K562 (cell line): Measurements from ENCODE around the gene PNMT. TPM values are rescaled to one million over a fixed set of nuclear protein-coding genes. Genes with fewer than 3 reads are reported as not detected.

Source experiments
- CEBPG ChIP-seq, 3 experiments: fragments of 200-800 bp in 1 of 3; sonication (Bioruptor generic) in 1 of 3; sonication (generic) in 1 of 3; formaldehyde crosslinking in 1 of 3; IDR thresholded peaks in 2 of 3; conservative IDR thresholded peaks in 1 of 3; 2 replicates each; pipeline versions ENCODE4 v1.6.1 to v1.8.0; 2016 to 2022; ENCODE audit warnings: missing compliant biosample characterization in 2 of 3, missing genetic modification characterization in 2 of 3, mild to moderate bottlenecking in 1 of 3, missing genetic modification reagents in 1 of 3
- E4F1 ChIP-seq: fragments of 250-450 bp; sonication (Bioruptor Pico); IDR thresholded peaks from 2 replicates; pipeline ENCODE4 v1.5.0; 2021; ENCODE audit warnings: mild to moderate bottlenecking, borderline replicate concordance
- FOXM1 ChIP-seq, 2 experiments: fragments of 450-650 bp in 1 of 2; sonication (generic) in 1 of 2; formaldehyde crosslinking in 1 of 2; IDR thresholded peaks; 2 replicates each; pipeline versions ENCODE4 v1.6.1 to v1.9.0; 2017 to 2022; ENCODE audit warnings: low read depth in 2 of 2, mild to moderate bottlenecking in 2 of 2, missing genetic modification reagents in 1 of 2, moderate library complexity in 1 of 2
- HDAC1 ChIP-seq, 2 experiments: fragments of 450-650 bp; IDR thresholded peaks; 2 replicates each; pipeline ENCODE4 v1.6.1; 2016 to 2017; ENCODE audit warnings: inconsistent platforms in 1 of 2, mild to moderate bottlenecking in 1 of 2, moderate library complexity in 1 of 2
- HDAC3 ChIP-seq: fragments of 450-650 bp; IDR thresholded peaks from 2 replicates; pipeline ENCODE4 v1.6.1; 2018; ENCODE audit warnings: borderline replicate concordance, mild to moderate bottlenecking, moderate library complexity; ENCODE audit not compliant: partially characterized antibody
- HDGF ChIP-seq: fragments of 450-650 bp; IDR thresholded peaks from 2 replicates; pipeline ENCODE4 v1.6.1; 2016
- HOMEZ ChIP-seq: fragments of 250-450 bp; sonication (Bioruptor Pico); IDR thresholded peaks from 2 replicates; pipeline ENCODE4 v1.4.0; 2020; ENCODE audit warnings: mild to moderate bottlenecking, moderate library complexity
- KLF16 ChIP-seq: IDR thresholded peaks from 2 replicates; pipeline ENCODE4 v1.6.1; 2016; ENCODE audit warnings: antibody characterized with exemption
- MAFK ChIP-seq: IDR thresholded peaks from 2 replicates; pipeline ENCODE4 v1.6.1; 2011; ENCODE audit warnings: low read length, improper control_type of control experiment
- MEF2D ChIP-seq: conservative IDR thresholded peaks from 2 replicates; pipeline ENCODE4 v1.6.1; 2016; ENCODE audit warnings: low read depth, missing genetic modification characterization, missing compliant biosample characterization
- NBN ChIP-seq: fragments of 450-650 bp; IDR thresholded peaks from 2 replicates; pipeline ENCODE4 v1.6.1; 2016; ENCODE audit warnings: low read depth, mild to moderate bottlenecking
- NCOA2 ChIP-seq, 2 experiments: fragments of 450-650 bp; IDR thresholded peaks; 2 replicates each; pipeline ENCODE4 v1.6.1; 2018; ENCODE audit warnings: mild to moderate bottlenecking in 2 of 2, moderate library complexity in 1 of 2; ENCODE audit not compliant: partially characterized antibody in 2 of 2
- NCOA6 ChIP-seq: fragments of 450-650 bp; IDR thresholded peaks from 2 replicates; pipeline ENCODE4 v1.6.1; 2017; ENCODE audit warnings: mild to moderate bottlenecking
- POLR2AphosphoS2 ChIP-seq: IDR thresholded peaks from 2 replicates; pipeline ENCODE4 v1.6.1; 2012; ENCODE audit warnings: low read length, improper control_type of control experiment
- PTBP1 ChIP-seq: fragments of 200-400 bp; formaldehyde crosslinking; IDR thresholded peaks from 2 replicates; pipeline ENCODE4 v1.6.1; 2017; ENCODE audit warnings: low read depth, low read length
- SIN3B ChIP-seq: fragments of 450-650 bp; IDR thresholded peaks from 2 replicates; pipeline ENCODE4 v1.6.1; 2017; ENCODE audit warnings: low read depth, mild to moderate bottlenecking, moderate library complexity
- SNIP1 ChIP-seq: fragments of 450-650 bp; IDR thresholded peaks from 2 replicates; pipeline ENCODE4 v1.7.1; 2017; ENCODE audit warnings: low read depth, mild to moderate bottlenecking
- TFE3 ChIP-seq: fragments of 450-650 bp; formaldehyde crosslinking; IDR thresholded peaks from 2 replicates; pipeline ENCODE4 v1.4.0; 2020; ENCODE audit warnings: mild to moderate bottlenecking, mixed read lengths
- ZNF764 ChIP-seq: fragments of 250-450 bp; sonication (Bioruptor Pico); IDR thresholded peaks from 2 replicates; pipeline ENCODE4 v1.4.0; 2020; ENCODE audit warnings: low read depth, mild to moderate bottlenecking, moderate library complexity
- ZSCAN32 ChIP-seq: fragments of 450-650 bp; formaldehyde crosslinking; IDR thresholded peaks from 2 replicates; pipeline ENCODE4 v1.4.0; 2020; ENCODE audit warnings: mild to moderate bottlenecking, moderate library complexity
- ZZZ3 ChIP-seq: fragments of 450-650 bp; IDR thresholded peaks from 2 replicates; pipeline ENCODE4 v1.6.1; 2016; ENCODE audit warnings: antibody characterized with exemption, mild to moderate bottlenecking, moderate library complexity
- polyA plus RNA-seq, 8 experiments: library from polyadenylated mRNA; depleted of rRNA in 4 of 8; stranded (reverse) in 5 of 8; unstranded in 3 of 8; fragments of >200 nt; fragmentation: Nextera tagmentation in 2 of 8; fragmentation: Illumina TruSeq in 1 of 8; extraction: Ambion mirVana in 2 of 8; extraction: Trizol in 1 of 8; gene quantifications; 2 replicates each; pipeline versions ENCODE4 v1.2.1 to v1.2.3, GENCODE V29; 2011 to 2014; ENCODE audit warnings: inconsistent platforms in 1 of 8, missing spikeins in 1 of 8
- total RNA-seq, 7 experiments: library from RNA; depleted of rRNA in 6 of 7; stranded (reverse); fragments of >200 nt in 6 of 7; fragmentation: Illumina TruSeq in 2 of 7; extraction: Trizol in 2 of 7; gene quantifications; 2 replicates each; pipeline versions ENCODE4 v1.2.1 to v1.2.3, GENCODE V29; 2011 to 2021; ENCODE audit warnings: low replicate concordance in 1 of 7
- TF ChIP-seq, protein P1 (sequence below): fragments of 450-650 bp; IDR thresholded peaks from 2 replicates; pipeline ENCODE4 v1.6.1; 2017; ENCODE audit warnings: antibody characterized with exemption

The PNMT gene
- total and polyA plus RNA-seq, 9 of the 15 experiments (the other 6 are each of a cell fraction or from before 2014, with no cell fraction given), result 0.55 to 18.1 (median 5.8) TPM

GRCh38 chr17:39653662-39654331 lies 14.5 kb upstream of the PNMT start (continued):
- TF ChIP-seq E4F1 (CRISPR knock-in tag), result no peak
- TF ChIP-seq ZZZ3, result no peak
- TF ChIP-seq HDAC1 (IDR thresholded peaks at IDR 0.05), result no peak
- peak; percentile 72 for TF ChIP-seq KLF16
- TF ChIP-seq HOMEZ (CRISPR knock-in tag), result no peak
- no peak for TF ChIP-seq PTBP1
- no peak for TF ChIP-seq NCOA6
- TF ChIP-seq NBN, result no peak
- no peak for TF ChIP-seq SNIP1
- no peak for TF ChIP-seq MEF2D
- TF ChIP-seq TFE3, result no peak
- TF ChIP-seq ZSCAN32, result no peak
- TF ChIP-seq FOXM1 (IDR thresholded peaks at IDR 0.05; ENCODE audit: low read depth), result no peak
- no peak for TF ChIP-seq FOXM1 (CRISPR knock-in tag; IDR thresholded peaks at IDR 0.05; ENCODE audit: low read depth)
- no peak for TF ChIP-seq MAFK
- TF ChIP-seq, protein P1, sequence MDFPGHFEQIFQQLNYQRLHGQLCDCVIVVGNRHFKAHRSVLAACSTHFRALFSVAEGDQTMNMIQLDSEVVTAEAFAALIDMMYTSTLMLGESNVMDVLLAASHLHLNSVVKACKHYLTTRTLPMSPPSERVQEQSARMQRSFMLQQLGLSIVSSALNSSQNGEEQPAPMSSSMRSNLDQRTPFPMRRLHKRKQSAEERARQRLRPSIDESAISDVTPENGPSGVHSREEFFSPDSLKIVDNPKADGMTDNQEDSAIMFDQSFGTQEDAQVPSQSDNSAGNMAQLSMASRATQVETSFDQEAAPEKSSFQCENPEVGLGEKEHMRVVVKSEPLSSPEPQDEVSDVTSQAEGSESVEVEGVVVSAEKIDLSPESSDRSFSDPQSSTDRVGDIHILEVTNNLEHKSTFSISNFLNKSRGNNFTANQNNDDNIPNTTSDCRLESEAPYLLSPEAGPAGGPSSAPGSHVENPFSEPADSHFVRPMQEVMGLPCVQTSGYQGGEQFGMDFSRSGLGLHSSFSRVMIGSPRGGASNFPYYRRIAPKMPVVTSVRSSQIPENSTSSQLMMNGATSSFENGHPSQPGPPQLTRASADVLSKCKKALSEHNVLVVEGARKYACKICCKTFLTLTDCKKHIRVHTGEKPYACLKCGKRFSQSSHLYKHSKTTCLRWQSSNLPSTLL, result no peak
- no peak for TF ChIP-seq CEBPG (CRISPR knock-in tag; IDR thresholded peaks at IDR 0.05)
- TF ChIP-seq CEBPG (tag; conservative IDR thresholded peaks at IDR 0.05 in 1 of 2, IDR thresholded peaks at IDR 0.05 in 1 of 2), result no peak
- TF ChIP-seq NCOA2 (IDR thresholded peaks at IDR 0.05; ENCODE audit: partially characterized antibody in 2 of 2), result no peak
- TF ChIP-seq SIN3B, result no peak
- no peak for TF ChIP-seq ZNF764 (CRISPR knock-in tag)
- TF ChIP-seq POLR2AphosphoS2, result no peak
- peak; percentile 31; the same call in 1 of the 2 replicates for TF ChIP-seq HDGF
- TF ChIP-seq HDAC3, result no peak
